Esophagus squamous epithelium (tissue), 4 donors: Measurements from ENCODE around the gene SLC38A11.

Experiments used
- CTCF ChIP-seq, 6 experiments: fragments of 450-650 bp in 4 of 6; fragments of 200-600 bp in 2 of 6; sonication (generic) in 2 of 6; IDR thresholded peaks; one replicate each; pipeline ENCODE4 v1.5.1; 2016 to 2019; ENCODE audit warnings: antibody characterized with exemption in 6 of 6, mild to moderate bottlenecking in 4 of 6, moderate library complexity in 4 of 6
- POLR2A ChIP-seq, 4 donors: fragments of 450-650 bp; IDR thresholded peaks; one replicate each; pipeline ENCODE4 v1.6.1; 2017; ENCODE audit warnings: antibody characterized with exemption in 4 of 4, mild to moderate bottlenecking in 4 of 4, moderate library complexity in 3 of 4

GRCh38 chr2:164917296-164917903, 37.9 kb downstream of the SLC38A11 start:
- TF ChIP-seq CTCF (IDR thresholded peaks at IDR 0.05) (peak; percentile 11 to 75 (median 58)), POLR2A (IDR thresholded peaks at IDR 0.05) (no peak)
